ENCODE data around the gene TMEM150B. TPM values are rescaled to one million over a fixed set of nuclear protein-coding genes. Genes with fewer than 3 reads are reported as not detected.

Gene TMEM150B
- total RNA-seq, 2 experiments from 2014 or later: 0.26 TPM; not detected in 1

DNA sequence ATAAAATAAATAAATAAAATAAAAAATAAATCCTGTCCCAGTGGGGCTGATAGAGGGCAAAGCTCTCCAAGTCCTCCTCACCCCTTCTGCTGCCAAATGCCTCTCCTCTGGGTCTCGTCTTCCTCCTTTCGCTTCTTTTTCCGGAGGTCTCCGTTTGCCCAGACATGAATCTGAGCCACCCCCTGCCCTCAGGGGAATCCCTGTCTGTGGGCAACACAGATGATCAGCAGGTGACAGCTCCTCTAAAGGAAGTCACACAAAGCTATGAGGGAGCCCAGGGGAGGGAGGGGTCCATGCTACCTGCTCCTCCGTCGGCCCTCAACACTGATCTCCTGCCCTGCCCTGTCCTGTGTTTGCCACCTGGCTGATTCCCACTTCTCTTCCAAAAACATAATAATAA, 479 bp downstream of the TMEM150B start:
- Mint-ChIP-seq H3K27ac (no peak overlapping the region), H3K27me3 (ENCODE audit: low read depth) (peaks cover 4% of the 10 kb centered on the region), H3K36me3 (ENCODE audit: low read depth) (no peaks in the 10 kb centered on the region), H3K9me3 (ENCODE audit: insufficient read depth) (no peaks in the 10 kb centered on the region), H3K4me1 (ENCODE audit: low read depth) (peaks cover 18% of the 10 kb centered on the region), H3K4me3 (no peak overlapping the region)
- DNase-seq (no peak), ATAC-seq (peak; percentile 18)
- ChIA-PET POLR2A (interaction anchor here (0.6 kb wide), 1 partner anchor 7 kb away, joined by 3 read pairs; no protein-coding TSS in a partner anchor), CTCF (no interaction called here)

DNA sequence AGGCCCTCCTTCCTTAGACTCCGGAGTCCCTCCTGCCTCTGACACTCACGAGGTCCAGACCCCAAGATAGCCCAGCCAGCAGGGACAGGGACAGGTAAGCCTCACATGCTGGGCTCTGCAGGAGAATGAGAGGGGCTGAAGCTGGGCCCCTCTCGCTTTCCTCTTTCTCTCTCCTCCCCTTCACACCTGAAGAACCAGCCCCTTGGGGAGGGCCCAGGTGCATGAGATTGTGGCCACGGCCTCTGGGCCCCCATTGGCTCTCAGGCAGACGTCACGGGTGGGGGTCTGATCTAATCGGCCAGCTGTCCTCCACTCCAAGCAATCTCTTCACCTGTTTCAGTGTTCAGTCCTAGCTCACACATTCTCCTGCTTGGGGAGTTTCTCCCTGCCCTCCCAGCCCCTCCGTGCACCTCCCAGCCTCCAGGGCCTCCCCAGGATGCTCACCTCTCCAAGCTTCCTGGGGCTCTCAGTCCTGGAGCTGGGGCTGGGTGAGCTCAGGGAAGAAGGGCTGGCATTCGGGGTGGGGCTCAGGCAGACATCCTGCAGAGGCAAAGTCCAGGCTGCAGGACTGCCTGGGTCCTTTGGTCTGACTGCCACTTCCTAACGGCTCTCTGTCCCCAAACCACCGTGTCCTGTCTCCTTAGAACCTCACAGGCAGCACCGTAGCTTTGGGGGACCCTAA, 2.8 kb downstream of the TMEM150B start:
- Mint-ChIP-seq H3K27ac (no peak overlapping the region), H3K9me3 (ENCODE audit: insufficient read depth) (no peaks in the 10 kb centered on the region), H3K4me1 (ENCODE audit: low read depth) (peaks cover 18% of the 10 kb centered on the region), H3K36me3 (ENCODE audit: low read depth) (no peaks in the 10 kb centered on the region), H3K27me3 (ENCODE audit: low read depth) (no peaks in the 10 kb centered on the region), H3K4me3 (no peak overlapping the region)
- ATAC-seq: no peak
- POLR2A ChIA-PET: interaction anchor here (0.7 to 1.1 kb wide), 2 partner anchors 9 to 85 kb away, joined by 3 read pairs; no protein-coding TSS in a partner anchor
- DNase-seq: no peak
- CTCF ChIA-PET: interaction anchor here (1.4 to 3.4 kb wide), 2 partner anchors 17 to 20 kb away, joined by 6 to 27 read pairs; partner anchors contain the start of gene KMT5C

DNA sequence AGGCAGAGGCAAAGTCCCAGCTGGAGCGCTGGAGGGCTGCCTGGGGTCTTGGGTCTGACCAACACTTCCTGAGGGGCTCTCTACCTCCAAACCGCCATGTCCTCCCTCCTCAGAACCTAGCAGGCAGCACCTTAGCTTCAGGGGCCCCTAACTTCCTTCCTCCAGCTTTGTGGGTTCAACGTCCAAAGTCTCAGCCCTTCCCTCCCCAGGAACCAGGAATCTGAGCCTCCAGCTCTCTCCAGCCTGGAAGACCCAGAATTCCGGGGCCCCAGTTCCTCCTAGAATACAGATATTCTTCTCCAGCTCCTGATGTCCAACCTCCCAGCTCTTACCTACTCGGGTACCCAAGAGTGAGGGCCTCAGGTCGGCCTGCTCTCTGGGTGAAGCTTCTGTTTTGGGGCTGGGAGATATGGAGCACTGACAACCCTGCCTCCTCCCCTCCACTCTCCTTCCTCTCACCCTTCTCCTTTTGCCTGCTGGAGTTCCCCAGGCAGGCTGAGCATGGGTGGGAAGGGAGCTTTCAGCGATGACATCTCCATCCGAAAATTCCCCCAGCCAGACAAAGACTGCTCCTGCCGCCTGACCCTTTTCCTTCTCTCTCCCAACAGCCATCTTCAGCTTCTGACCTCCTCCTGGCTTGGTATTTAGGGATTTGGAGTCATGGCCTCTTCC, 3.5 kb downstream of the TMEM150B start:
- no peaks in the 10 kb centered on the region for H3K9me3 Mint-ChIP-seq (ENCODE audit: insufficient read depth)
- H3K36me3 Mint-ChIP-seq (ENCODE audit: low read depth): no peaks in the 10 kb centered on the region
- ATAC-seq: no peak
- CTCF ChIA-PET: interaction anchor here (1.0 to 3.4 kb wide), 3 partner anchors 18 to 29 kb away, joined by 3 to 27 read pairs (median 6); partner anchors contain the start of gene KMT5C
- H3K4me1 Mint-ChIP-seq (ENCODE audit: low read depth): peaks cover 18% of the 10 kb centered on the region
- no peak overlapping the region for H3K4me3 Mint-ChIP-seq
- no peak for DNase-seq
- POLR2A ChIA-PET: interaction anchor here (0.7 kb wide), 1 partner anchor 85 kb away, joined by 3 read pairs; no protein-coding TSS in a partner anchor
- no peaks in the 10 kb centered on the region for H3K27me3 Mint-ChIP-seq (ENCODE audit: low read depth)
- H3K27ac Mint-ChIP-seq: no peak overlapping the region

DNA sequence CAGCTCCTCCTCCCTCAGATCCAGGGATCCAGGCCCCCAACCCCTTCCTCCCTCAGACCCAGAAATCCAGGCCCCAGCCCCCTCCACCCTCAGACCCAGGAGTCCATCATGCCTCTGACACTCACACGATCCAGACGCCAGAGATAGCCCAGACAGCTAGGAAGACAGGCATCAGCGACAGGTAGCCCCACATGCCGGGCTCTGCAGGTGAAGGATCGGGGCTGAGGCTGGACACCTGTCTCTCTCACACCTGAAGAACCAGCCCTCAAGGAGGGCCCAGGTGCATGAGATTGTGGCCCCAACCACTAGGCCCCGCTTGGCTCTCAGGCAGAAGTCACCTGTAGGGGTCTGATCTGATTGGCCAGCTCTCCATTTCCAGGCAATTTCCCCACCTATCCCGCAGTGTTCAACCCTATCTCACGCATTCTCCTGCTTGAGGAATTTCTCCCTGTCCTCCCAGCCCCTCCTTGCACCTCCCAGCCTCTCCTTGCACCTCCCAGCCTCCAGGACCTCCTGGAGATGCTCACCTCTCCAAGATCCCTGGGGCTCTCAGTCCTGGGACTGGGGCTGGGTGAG, 4.2 kb downstream of the TMEM150B start:
- ChIA-PET CTCF (interaction anchor here (1.0 to 3.4 kb wide), 2 partner anchors 19 to 29 kb away, joined by 3 to 27 read pairs; no protein-coding TSS in a partner anchor), POLR2A (no interaction called here)
- H3K27me3 Mint-ChIP-seq (ENCODE audit: low read depth): no peaks in the 10 kb centered on the region
- no peak overlapping the region for H3K27ac Mint-ChIP-seq
- H3K36me3 Mint-ChIP-seq (ENCODE audit: low read depth): no peaks in the 10 kb centered on the region
- ATAC-seq (no peak), DNase-seq (no peak)
- H3K4me3 Mint-ChIP-seq: no peak overlapping the region
- peaks cover 18% of the 10 kb centered on the region for H3K4me1 Mint-ChIP-seq (ENCODE audit: low read depth)
- H3K9me3 Mint-ChIP-seq (ENCODE audit: insufficient read depth): no peaks in the 10 kb centered on the region

DNA sequence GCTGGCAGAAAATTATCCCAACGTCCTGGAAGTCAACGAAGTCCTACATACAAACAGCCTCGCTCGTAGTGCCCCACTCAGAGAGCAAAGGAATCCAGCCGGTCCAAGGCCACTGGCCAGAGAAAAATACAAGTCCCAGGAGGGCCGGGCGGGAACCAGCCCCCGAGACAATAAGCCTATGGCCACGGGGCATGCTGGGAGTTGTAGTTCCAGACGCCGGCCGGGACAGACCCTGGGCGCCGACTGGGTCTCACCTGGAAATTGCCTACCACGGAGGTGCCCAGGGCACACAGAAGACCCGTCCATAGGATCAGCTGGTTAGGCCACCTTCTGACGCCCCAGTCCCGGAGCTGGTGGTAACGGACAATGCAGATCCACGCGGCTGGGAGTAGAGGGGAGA, 5.4 kb downstream of the TMEM150B start:
- no peak for DNase-seq
- no peak overlapping the region for H3K4me3 Mint-ChIP-seq
- no peaks in the 10 kb centered on the region for H3K9me3 Mint-ChIP-seq (ENCODE audit: insufficient read depth)
- CTCF ChIA-PET: interaction anchor here (3.4 kb wide), 1 partner anchor 17 kb away, joined by 27 read pairs; no protein-coding TSS in a partner anchor
- H3K36me3 Mint-ChIP-seq (ENCODE audit: low read depth): no peaks in the 10 kb centered on the region
- ATAC-seq: no peak
- H3K27me3 Mint-ChIP-seq (ENCODE audit: low read depth): no peaks in the 10 kb centered on the region
- POLR2A ChIA-PET: no interaction called here
- H3K4me1 Mint-ChIP-seq (ENCODE audit: low read depth): peaks cover 14% of the 10 kb centered on the region
- H3K27ac Mint-ChIP-seq: no peak overlapping the region

DNA sequence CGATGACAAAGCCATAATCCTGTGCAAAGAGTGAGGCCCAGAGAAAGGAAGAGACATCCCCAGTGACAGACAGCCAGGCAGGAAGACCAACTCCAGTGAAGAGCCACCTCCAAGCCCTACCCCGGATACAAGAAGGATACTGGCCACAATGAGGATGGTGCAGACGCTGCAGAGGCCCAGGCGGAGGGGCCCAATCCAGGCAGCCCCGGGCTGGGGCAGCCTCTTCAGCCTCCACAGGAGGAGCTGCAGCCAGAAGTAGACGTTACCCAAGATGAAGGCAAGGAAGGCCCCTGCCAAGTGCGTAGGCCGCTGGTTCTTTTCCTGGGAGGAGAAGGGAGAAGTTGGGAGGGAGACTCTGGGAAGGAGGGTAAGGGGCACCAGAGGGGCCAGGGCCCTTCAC, 8.5 kb downstream of the TMEM150B start:
- ATAC-seq: no peak
- Mint-ChIP-seq H3K27me3 (ENCODE audit: low read depth) (no peaks in the 10 kb centered on the region), H3K27ac (no peak overlapping the region), H3K36me3 (ENCODE audit: low read depth) (no peaks in the 10 kb centered on the region), H3K4me1 (ENCODE audit: low read depth) (peaks cover 8% of the 10 kb centered on the region), H3K4me3 (no peak overlapping the region), H3K9me3 (ENCODE audit: insufficient read depth) (no peaks in the 10 kb centered on the region)
- POLR2A ChIA-PET: no interaction called here
- CTCF ChIA-PET: interaction anchor here (1.0 kb wide), 1 partner anchor 15 kb away, joined by 3 read pairs; no protein-coding TSS in a partner anchor
- DNase-seq: no peak

DNA sequence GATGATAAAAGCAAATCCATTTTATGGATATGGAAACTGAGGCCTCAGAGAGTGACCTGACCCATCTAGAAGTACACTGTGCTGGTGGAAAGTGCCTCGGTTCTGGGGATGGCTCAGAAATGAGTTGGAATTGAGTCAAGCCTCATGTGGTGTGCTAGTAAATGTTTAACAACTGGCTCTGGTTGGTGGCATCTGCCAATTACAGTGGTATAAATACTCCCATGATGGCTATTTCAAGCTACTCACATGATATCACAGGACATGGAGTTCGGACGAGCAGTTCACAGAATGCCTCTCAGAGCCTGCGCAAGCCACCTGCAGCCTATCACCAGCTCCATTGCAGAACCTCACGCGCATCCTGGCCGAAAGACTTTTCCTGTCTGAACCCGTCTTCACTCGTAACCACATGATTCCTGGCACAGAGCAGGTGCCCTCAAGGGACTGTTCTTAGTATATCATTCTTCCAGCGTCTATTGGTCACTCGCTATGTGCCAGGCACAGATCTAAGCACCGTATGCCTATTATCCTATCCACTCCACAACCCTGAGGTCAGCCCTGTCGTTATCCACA, 9.1 kb downstream of the TMEM150B start:
- H3K4me1 Mint-ChIP-seq (ENCODE audit: low read depth): peaks cover 3% of the 10 kb centered on the region
- H3K4me3 Mint-ChIP-seq: no peak overlapping the region
- DNase-seq (no peak), ATAC-seq (no peak)
- no peaks in the 10 kb centered on the region for H3K9me3 Mint-ChIP-seq (ENCODE audit: insufficient read depth)
- no peaks in the 10 kb centered on the region for H3K36me3 Mint-ChIP-seq (ENCODE audit: low read depth)
- POLR2A ChIA-PET: no interaction called here
- CTCF ChIA-PET: interaction anchor here (1.0 kb wide), 1 partner anchor 15 kb away, joined by 3 read pairs; no protein-coding TSS in a partner anchor
- no peak overlapping the region for H3K27ac Mint-ChIP-seq
- H3K27me3 Mint-ChIP-seq (ENCODE audit: low read depth): no peaks in the 10 kb centered on the region

DNA sequence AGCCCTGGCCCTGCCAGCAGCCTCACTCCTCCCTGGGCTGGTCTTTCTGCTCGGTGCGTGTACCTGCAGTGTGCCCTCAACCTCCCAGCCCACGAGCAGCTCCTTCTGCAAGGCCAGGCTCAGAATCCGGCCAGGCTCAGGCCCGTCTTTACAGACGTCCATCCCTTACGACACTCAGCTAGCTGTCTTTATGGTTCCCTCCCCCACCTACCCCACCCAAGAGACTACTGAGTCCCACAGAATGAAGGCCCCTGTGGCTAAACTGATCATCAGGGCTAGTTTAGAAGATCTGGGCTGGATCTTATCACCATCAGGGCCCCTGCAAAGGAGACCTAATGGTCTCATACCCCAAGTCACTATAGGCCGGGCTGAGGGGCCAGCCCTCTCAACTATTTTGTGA, 10.7 kb downstream of the TMEM150B start:
- H3K27ac Mint-ChIP-seq: no peak overlapping the region
- peaks cover 3% of the 10 kb centered on the region for H3K4me1 Mint-ChIP-seq (ENCODE audit: low read depth)
- ATAC-seq (no peak), DNase-seq (no peak)
- H3K4me3 Mint-ChIP-seq: no peak overlapping the region
- H3K9me3 Mint-ChIP-seq (ENCODE audit: insufficient read depth): no peaks in the 10 kb centered on the region
- H3K27me3 Mint-ChIP-seq (ENCODE audit: low read depth): no peaks in the 10 kb centered on the region
- ChIA-PET POLR2A (interaction anchor here (1.1 kb wide), 1 partner anchor 8 kb away, joined by 3 read pairs; no protein-coding TSS in a partner anchor), CTCF (interaction anchor here (0.7 kb wide), 1 partner anchor 13 kb away, joined by 3 read pairs; no protein-coding TSS in a partner anchor)
- no peaks in the 10 kb centered on the region for H3K36me3 Mint-ChIP-seq (ENCODE audit: low read depth)

DNA sequence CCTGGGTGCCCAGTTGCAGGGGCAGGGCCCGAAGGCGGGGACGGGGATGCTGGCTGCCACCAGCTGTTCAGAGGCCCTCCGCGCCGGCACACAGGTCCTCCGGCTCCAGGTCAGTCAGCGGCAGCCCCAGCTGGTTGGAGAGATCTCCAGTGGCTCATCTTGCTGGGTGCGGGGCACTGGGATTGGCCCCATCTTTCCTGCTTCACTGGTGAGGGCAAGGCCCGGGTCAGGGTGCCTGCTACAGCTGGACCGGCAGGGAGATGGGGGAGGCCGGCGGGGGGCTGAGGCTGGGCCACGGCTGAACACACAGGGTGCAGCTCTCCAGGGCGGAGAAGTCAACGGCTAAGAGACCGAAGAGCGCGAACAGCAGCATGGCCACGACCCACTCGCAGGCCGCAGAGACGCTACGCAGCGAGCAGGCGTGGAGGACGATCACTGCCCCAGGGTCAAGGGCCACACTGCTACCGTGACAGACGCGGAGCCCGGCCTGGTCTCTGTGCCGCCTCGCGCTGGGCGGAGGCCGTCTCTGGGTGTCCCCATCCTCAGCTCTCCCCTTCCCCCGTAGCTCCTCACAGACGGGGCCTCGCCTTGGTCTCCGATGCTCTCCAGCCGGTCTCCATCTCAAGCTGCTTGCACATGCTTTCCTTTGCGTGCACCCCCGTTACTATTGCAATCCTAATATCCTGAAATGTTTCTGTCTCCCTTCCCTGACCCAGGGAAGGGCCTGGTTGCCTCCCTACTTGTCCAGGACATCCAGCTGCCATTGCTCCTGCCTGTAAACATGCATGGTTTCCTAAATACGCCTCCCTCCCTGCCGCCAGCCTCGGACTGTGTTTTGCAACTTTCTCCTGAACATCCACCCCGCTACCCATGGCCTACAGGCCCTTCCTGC, 12.3 kb downstream of the TMEM150B start:
- H3K36me3 Mint-ChIP-seq (ENCODE audit: low read depth): no peaks in the 10 kb centered on the region
- ChIA-PET CTCF (interaction anchor here (0.9 to 1.0 kb wide), 2 partner anchors 11 to 12 kb away, joined by 4 read pairs; no protein-coding TSS in a partner anchor), POLR2A (interaction anchor here (1.1 to 1.2 kb wide), 2 partner anchors 10 to 24 kb away, joined by 3 read pairs; no protein-coding TSS in a partner anchor)
- no peaks in the 10 kb centered on the region for H3K9me3 Mint-ChIP-seq (ENCODE audit: insufficient read depth)
- no peak for ATAC-seq
- H3K4me1 Mint-ChIP-seq (ENCODE audit: low read depth): peaks cover 3% of the 10 kb centered on the region
- H3K27me3 Mint-ChIP-seq (ENCODE audit: low read depth): no peaks in the 10 kb centered on the region
- H3K27ac Mint-ChIP-seq: no peak overlapping the region
- no peak overlapping the region for H3K4me3 Mint-ChIP-seq
- no peak for DNase-seq

DNA sequence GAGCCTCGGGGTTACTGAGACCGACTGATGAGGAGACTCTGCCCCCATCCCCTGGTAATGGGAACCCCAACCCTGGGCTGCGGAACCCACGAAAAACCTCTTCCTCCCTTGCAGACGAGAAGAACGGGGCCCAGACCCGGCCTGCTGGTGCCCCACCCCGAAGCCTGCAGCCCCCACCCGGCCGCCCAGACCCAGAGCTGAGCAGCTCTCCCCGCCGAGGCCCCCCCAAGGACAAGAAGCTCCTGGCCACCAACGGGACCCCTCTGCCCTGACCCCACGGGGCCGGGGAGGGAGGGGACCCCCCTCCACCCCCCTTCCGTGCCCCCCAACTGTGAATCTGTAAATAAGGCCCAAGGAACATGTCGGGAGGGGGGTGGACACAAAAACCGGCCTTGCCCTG, 13.3 kb downstream of the TMEM150B start:
- Mint-ChIP-seq H3K36me3 (ENCODE audit: low read depth) (no peaks in the 10 kb centered on the region), H3K27me3 (ENCODE audit: low read depth) (no peaks in the 10 kb centered on the region), H3K4me1 (ENCODE audit: low read depth) (peaks cover 3% of the 10 kb centered on the region), H3K9me3 (ENCODE audit: insufficient read depth) (no peaks in the 10 kb centered on the region), H3K27ac (no peak overlapping the region), H3K4me3 (no peak overlapping the region)
- POLR2A ChIA-PET: interaction anchor here (1.2 kb wide), 1 partner anchor 95 kb away, joined by 3 read pairs; no protein-coding TSS in a partner anchor
- CTCF ChIA-PET: interaction anchor here (0.9 kb wide), 1 partner anchor 11 kb away, joined by 4 read pairs; no protein-coding TSS in a partner anchor
- no peak for DNase-seq
- ATAC-seq: no peak
